Caco-2 (cell line): ENCODE data around the gene TAX1BP3. TPM values are rescaled to one million over a fixed set of nuclear protein-coding genes. Genes with fewer than 3 reads are reported as not detected.
A peak's percentile ranks its signal among the peaks of the same experiment; 100 is the strongest.

Experiments used
- BruUV-seq: library from RNA; stranded (reverse); fragments of 400-500 nt; replicated peaks from 2 replicates; lab custom pipeline; 2021; lab: Mats Ljungman, UMichigan
- CTCF ChIA-PET: fragments of 300-600 bp; sonication (Branson Sonifier 250); formaldehyde crosslinking; loops from one replicate; lab custom pipeline; 2022; ENCODE audit warnings: antibody characterized with exemption; lab: Charles Lee
- POLR2A ChIA-PET: fragments of 300-600 bp; sonication (Branson Sonifier 250); formaldehyde crosslinking; loops from one replicate; lab custom pipeline; 2022; ENCODE audit warnings: antibody characterized with exemption; lab: Charles Lee
- DNase-seq, 2 experiments: peaks; one replicate each; pipeline versions ENCODE4 v3.0.0 to v3.0.0-alpha.2; 2020 to 2022
- H3K27me3 ChIP-seq: replicated peaks from 2 replicates; pipeline ENCODE4 v1.6.0; 2011; ENCODE audit warnings: low read length; ENCODE audit not compliant: control insufficient read depth, insufficient read depth
- H3K36me3 ChIP-seq: 2 replicates; pipeline ENCODE4 v1.5.1; 2011; ENCODE audit warnings: low read length; ENCODE audit not compliant: control insufficient read depth, insufficient read depth
- H3K4me1 ChIP-seq: fragments of 250-450 bp; sonication (Bioruptor Pico); 2 replicates; pipeline ENCODE4 v1.5.1; 2020; ENCODE audit warnings: mild to moderate bottlenecking
- H3K4me3 ChIP-seq: 2 replicates; pipeline ENCODE4 v1.5.1; 2011; ENCODE audit warnings: low read depth, mild to moderate bottlenecking, control low read depth, low read length
- H3K9me3 ChIP-seq: fragments of 250-450 bp; sonication (Bioruptor Pico); 2 replicates; pipeline ENCODE4 v1.5.1; 2020; ENCODE audit warnings: mild to moderate bottlenecking, moderate library complexity
- H3K27ac Mint-ChIP-seq: one replicate; pipeline ENCODE4 v1.8.0; 2022; ENCODE audit warnings: mixed read lengths; ENCODE audit not compliant: unreplicated experiment
- H3K27me3 Mint-ChIP-seq: one replicate; pipeline ENCODE4 v1.8.0; 2022; ENCODE audit warnings: mixed read lengths; ENCODE audit not compliant: insufficient read depth, unreplicated experiment
- H3K36me3 Mint-ChIP-seq: one replicate; pipeline ENCODE4 v1.8.0; 2022; ENCODE audit warnings: mild to moderate bottlenecking, mixed read lengths; ENCODE audit not compliant: insufficient read depth, unreplicated experiment
- H3K4me1 Mint-ChIP-seq: one replicate; pipeline ENCODE4 v1.8.0; 2022; ENCODE audit warnings: low read depth, mixed read lengths; ENCODE audit not compliant: unreplicated experiment
- H3K4me3 Mint-ChIP-seq: one replicate; pipeline ENCODE4 v1.8.0; 2022; ENCODE audit warnings: mild to moderate bottlenecking, moderate library complexity, mixed read lengths; ENCODE audit not compliant: unreplicated experiment
- H3K9me3 Mint-ChIP-seq: one replicate; pipeline ENCODE4 v1.8.0; 2022; ENCODE audit warnings: mixed read lengths; ENCODE audit not compliant: unreplicated experiment
- intact Hi-C: fragments of 100-400 bp; cut with micrococcal nuclease; formaldehyde crosslinking; loops from one replicate; pipeline ENCODE4 v1.10.0; 2022; ENCODE audit not compliant: unreplicated experiment
- total RNA-seq: library from RNA; stranded (reverse); gene quantifications from 2 replicates; pipeline ENCODE4 v1.2.3, GENCODE V29; 2022
- TF ChIP-seq, protein P1 (sequence below), 2 experiments: fragments of 200-600 bp in 1 of 2; IDR thresholded peaks; 1 replicate in 1 of 2; 2 replicates in 1 of 2; pipeline versions ENCODE4 v1.5.1 to v1.8.0; 2011 to 2022; ENCODE audit warnings: antibody characterized with exemption in 1 of 2, control low read depth in 1 of 2, inconsistent platforms in 1 of 2, low read depth in 1 of 2, low read length in 1 of 2, mild to moderate bottlenecking in 1 of 2, moderate library complexity in 1 of 2; ENCODE audit not compliant: insufficient read depth in 1 of 2, severe bottlenecking in 1 of 2, unreplicated experiment in 1 of 2

TAX1BP3 gene
- total RNA-seq, 1 experiment from 2014 or later = 58.2 TPM

- H3K4me3 ChIP-seq = peak overlapping the region; percentile 65
- Mint-ChIP-seq H3K36me3 (peaks cover 32% of the 10 kb centered on the region), H3K9me3 (no peaks in the 10 kb centered on the region), H3K27ac (peak overlapping the region; percentile 95), H3K27me3 (no peaks in the 10 kb centered on the region), H3K4me3 (peak overlapping the region; percentile 93), H3K4me1 (no peaks in the 10 kb centered on the region)
- no peaks in the 10 kb centered on the region for H3K27me3 ChIP-seq
- ChIA-PET POLR2A (interaction anchor here (0.5 to 1.3 kb wide), 5 partner anchors 31 to 579 kb away, joined by 3 to 9 read pairs (median 3); partner anchors contain the start of genes CTNS, HASPIN, NCBP3 and SHPK), CTCF (interaction anchor here (0.6 kb wide), 1 partner anchor 35 kb away, joined by 3 read pairs; no protein-coding TSS in a partner anchor)
- TSS peak; percentile 42 for BruUV-seq
- H3K4me1 ChIP-seq = 0 out of 2 replicates have a peak, but pooled peaks cover 4% of the 10 kb centered on the region
- intact Hi-C loops = no loop called here
- peak; percentile 85 to 87 for DNase-seq
- TF ChIP-seq, protein P1, sequence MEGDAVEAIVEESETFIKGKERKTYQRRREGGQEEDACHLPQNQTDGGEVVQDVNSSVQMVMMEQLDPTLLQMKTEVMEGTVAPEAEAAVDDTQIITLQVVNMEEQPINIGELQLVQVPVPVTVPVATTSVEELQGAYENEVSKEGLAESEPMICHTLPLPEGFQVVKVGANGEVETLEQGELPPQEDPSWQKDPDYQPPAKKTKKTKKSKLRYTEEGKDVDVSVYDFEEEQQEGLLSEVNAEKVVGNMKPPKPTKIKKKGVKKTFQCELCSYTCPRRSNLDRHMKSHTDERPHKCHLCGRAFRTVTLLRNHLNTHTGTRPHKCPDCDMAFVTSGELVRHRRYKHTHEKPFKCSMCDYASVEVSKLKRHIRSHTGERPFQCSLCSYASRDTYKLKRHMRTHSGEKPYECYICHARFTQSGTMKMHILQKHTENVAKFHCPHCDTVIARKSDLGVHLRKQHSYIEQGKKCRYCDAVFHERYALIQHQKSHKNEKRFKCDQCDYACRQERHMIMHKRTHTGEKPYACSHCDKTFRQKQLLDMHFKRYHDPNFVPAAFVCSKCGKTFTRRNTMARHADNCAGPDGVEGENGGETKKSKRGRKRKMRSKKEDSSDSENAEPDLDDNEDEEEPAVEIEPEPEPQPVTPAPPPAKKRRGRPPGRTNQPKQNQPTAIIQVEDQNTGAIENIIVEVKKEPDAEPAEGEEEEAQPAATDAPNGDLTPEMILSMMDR (IDR thresholded peaks at IDR 0.05; ENCODE audit: insufficient read depth in 1 of 2, low read depth in 1 of 2, low read length in 1 of 2, severe bottlenecking in 1 of 2, unreplicated experiment in 1 of 2) = peak in 1 of 2 experiments; percentile 9
- no peaks in the 10 kb centered on the region for H3K36me3 ChIP-seq
- no peaks in the 10 kb centered on the region for H3K9me3 ChIP-seq
Observed at GRCh38 chr17:3667366-3668278, 756 bp downstream of the TAX1BP3 start.

DNA sequence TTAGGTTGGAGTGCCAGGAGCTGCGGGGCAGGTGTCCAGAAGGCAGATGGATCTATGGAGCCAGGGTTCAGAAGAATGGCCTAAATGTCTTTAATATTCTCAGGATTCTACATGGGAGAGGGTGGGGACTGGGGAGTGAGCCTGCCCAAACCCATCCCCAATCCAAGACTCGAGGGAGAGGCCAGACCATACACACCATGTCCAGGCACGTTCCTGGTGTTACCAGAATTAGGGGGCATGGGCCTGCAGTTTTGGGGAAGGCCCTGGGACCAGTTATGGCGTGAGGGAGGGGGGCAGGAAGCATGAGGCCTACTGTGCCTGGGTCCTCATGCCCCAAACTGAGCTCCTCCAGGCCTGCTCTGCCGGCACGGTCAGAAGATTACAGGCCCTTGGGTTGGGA, 1.9 kb downstream of the TAX1BP3 start:
- Mint-ChIP-seq H3K27ac (peak overlapping the region; percentile 74), H3K27me3 (no peaks in the 10 kb centered on the region), H3K4me3 (peak overlapping the region; percentile 73), H3K9me3 (no peaks in the 10 kb centered on the region), H3K4me1 (no peaks in the 10 kb centered on the region), H3K36me3 (peaks cover 32% of the 10 kb centered on the region)
- ChIA-PET POLR2A (no interaction called here), CTCF (interaction anchor here (1.0 kb wide), 1 partner anchor 30 kb away, joined by 4 read pairs; the partner anchor contains the start of genes CTNS and SHPK)
- Histone ChIP-seq H3K9me3 (no peaks in the 10 kb centered on the region), H3K4me1 (0 out of 2 replicates have a peak, but pooled peaks cover 4% of the 10 kb centered on the region), H3K36me3 (no peaks in the 10 kb centered on the region), H3K4me3 (no peak overlapping the region), H3K27me3 (no peaks in the 10 kb centered on the region)
- intact Hi-C loops = no loop called here
- no TSS peak for BruUV-seq
- TF ChIP-seq, protein P1 (IDR thresholded peaks at IDR 0.05; ENCODE audit: insufficient read depth in 1 of 2, low read depth in 1 of 2, low read length in 1 of 2, severe bottlenecking in 1 of 2, unreplicated experiment in 1 of 2) = no peak
- DNase-seq = no peak

DNA sequence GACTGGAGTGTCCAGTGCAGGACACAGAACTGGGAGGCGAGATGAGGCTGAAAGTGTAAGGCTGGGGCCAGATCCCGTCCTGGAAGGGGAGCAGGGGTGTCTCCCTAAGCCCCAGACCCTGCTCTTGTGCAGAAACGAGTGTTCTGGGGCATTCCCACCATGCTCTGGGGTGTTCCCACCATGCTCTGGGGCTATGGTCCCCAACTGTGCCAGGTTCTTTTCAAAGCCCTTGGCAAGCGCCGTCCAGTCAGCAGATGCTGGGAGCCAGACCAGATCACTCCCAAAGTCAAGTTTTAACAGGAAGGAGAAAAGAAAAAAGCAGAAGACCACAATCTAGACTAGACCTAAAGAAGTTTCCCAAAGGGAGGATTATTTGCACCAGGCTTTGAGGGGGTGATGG, 2.5 kb downstream of the TAX1BP3 start:
- H3K4me1 Mint-ChIP-seq = no peaks in the 10 kb centered on the region
- H3K4me3 ChIP-seq = no peak overlapping the region
- 0 out of 2 replicates have a peak, but pooled peaks cover 4% of the 10 kb centered on the region for H3K4me1 ChIP-seq
- no peaks in the 10 kb centered on the region for H3K27me3 Mint-ChIP-seq
- no peaks in the 10 kb centered on the region for H3K27me3 ChIP-seq
- DNase-seq = no peak
- TF ChIP-seq, protein P1 (IDR thresholded peaks at IDR 0.05; ENCODE audit: insufficient read depth in 1 of 2, low read depth in 1 of 2, low read length in 1 of 2, severe bottlenecking in 1 of 2, unreplicated experiment in 1 of 2) = no peak
- no TSS peak for BruUV-seq
- ChIA-PET CTCF (no interaction called here), POLR2A (no interaction called here)
- peaks cover 38% of the 10 kb centered on the region for H3K36me3 Mint-ChIP-seq
- intact Hi-C loops = no loop called here
- peak overlapping the region; percentile 73 for H3K4me3 Mint-ChIP-seq
- H3K36me3 ChIP-seq = no peaks in the 10 kb centered on the region
- H3K9me3 ChIP-seq = no peaks in the 10 kb centered on the region
- peak overlapping the region; percentile 74 for H3K27ac Mint-ChIP-seq
- no peaks in the 10 kb centered on the region for H3K9me3 Mint-ChIP-seq
